ENCODE measurements around the gene PARVB.
A peak's percentile ranks its signal among the peaks of the same experiment; 100 is the strongest.
"Not testable (repeated sequence)": the region's sequence is repeated elsewhere in the genome, so short reads cannot be mapped to it uniquely, and the experiment has no call there.

PARVB gene

DNA sequence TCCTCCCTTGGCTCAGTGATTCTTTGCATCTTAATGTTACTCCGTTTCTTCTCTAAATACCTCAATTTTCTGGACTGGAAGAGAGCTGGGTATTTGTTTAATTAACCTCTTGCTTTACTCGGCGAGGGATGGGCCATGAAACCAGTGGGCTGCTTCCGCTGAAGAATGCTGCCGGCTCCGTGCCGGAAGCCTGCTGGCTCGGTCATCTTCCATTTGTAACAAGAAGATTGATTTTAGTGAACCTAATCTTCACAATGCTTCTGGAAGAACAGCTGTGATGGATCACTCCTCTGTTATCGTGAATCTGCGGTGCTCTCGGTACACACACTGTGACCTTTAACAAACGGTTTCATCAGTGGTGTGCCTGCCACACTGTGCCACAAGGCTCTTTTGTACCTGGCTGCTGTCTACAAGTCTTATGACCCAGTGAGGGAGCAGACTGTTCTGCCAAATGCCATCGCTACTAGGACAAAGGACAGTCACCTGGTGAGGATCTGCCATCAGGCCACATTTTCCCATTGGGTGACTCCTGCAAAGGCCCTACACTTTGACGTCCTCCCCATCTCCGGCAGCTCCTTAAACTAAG, 25.3 kb upstream of the PARVB start:
- no peak for DNase-seq

- DNase-seq: no peak
Measured at GRCh38 chr22:43999378-43999777, 24.7 kb upstream of the PARVB start.

- no peak for DNase-seq
Measured at GRCh38 chr22:44000123-44000522, 24.0 kb upstream of the PARVB start.

DNA sequence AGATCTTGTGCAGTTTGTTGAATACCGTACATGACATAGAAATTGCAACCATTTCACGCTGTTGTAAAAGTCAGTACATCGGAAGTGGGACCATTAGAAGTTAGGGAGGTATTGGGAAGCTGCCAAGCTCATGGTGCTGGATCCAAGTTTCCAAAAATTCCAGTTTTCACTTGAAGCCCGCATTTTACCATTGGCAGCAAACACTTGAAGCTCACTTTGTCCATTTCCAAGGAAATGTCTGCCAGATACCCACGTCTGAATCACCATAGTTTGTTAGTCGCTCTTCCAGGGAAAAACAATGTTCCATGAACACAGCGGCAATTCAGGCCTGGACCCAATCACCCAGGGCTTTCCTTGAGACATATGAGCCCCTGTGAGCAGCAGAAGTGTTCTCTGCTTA, 22.6 kb upstream of the PARVB start:
- no peak for DNase-seq

DNA sequence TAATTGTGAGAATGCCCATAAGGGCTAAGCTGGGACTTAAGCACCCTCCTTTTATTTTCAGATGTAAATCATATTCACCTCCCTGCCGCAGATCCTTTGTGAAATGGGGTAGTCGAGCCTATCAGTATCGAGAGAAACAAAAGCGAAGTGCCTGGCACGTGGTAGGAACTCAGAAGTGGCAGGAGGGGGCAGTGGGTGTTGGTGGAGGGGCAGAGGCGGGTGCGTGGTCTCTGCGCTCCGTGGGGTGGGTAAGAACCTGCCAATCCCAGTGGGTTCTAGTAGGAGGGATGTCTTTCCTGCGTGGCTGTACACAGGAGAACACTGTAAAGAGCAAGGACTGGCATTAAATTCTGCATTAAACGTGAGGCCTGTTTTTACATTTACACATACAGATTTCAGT, 21.8 kb upstream of the PARVB start:
- DNase-seq: no peak

- DNase-seq: no peak
Measured at GRCh38 chr22:44002997-44003396, 21.1 kb upstream of the PARVB start.

DNA sequence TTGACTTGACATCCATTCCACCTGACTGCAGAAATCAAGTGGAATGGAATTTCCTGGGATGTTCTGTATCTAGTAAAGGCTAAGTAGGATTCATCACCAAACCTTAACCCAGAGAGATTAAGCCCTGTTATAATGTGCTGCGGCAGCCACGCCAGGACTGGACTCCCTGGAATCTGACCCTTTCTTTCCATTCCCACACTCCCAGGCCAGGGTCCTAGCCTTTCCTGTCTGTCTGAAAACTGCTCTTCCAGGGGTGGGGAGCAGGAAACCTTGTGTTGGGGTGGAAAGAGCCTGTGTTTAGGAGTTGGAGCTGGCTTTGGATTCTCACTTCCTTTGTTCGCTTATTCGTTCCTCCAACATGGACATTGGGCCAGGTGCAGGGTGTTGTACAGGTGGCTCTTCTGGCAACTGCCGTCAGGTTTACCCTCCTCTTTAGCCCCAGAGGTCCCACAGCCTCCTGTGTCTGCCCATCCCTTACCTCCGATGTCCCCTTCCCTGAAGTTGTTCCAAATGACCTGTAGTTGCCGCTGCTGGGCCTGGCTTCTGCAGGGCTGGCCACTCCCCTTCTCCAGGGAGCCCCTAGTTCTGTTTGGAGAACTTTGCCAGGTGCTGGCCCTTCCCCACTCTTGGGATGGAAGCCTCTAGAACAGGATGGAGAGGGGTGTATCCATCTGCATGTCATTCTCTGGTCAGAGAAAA, 20.5 kb upstream of the PARVB start:
- no peak for DNase-seq

DNA sequence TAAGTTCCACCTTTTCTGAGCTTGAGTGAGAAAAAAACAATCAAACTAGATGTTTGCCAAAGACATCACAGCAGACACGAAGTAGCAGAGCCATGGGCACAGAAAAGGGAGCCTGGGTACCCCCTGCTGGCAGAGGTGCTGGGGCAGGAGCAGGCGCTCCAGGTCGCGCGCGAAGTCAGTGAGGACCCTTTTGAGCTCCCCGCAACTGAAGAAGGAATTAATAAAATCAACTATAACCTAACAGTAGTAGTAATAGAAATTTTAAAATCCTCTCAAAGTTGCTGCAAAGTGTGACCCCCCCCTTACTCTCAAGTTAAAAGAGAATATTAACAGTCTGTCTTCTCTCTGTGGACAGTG, 20.0 kb upstream of the PARVB start:
- no peak for DNase-seq

GRCh38 chr22:44005524-44005923, 18.6 kb upstream of the PARVB start:
- no peak for DNase-seq

GRCh38 chr22:44012162-44012561, 11.9 kb upstream of the PARVB start:
- DNase-seq: no peak

DNA sequence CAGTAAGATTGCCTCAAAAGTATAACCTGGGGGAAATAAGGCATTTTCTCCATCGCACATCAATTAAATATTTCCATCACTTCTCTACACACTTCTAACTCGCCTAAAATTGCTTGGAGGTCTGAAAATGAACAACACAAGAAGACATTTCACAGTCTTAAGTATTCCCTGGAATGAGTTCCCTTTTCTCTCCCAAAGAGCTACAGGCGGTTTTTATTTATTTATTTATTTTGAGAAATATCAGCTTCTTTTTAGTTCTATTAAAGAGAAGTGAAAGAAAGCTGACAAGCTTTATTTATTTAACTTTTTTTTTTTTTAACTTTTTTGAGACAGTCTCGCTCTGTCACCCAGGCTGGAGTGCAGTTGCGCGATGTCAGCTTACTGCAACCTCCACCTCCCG, 11.5 kb upstream of the PARVB start:
- no peak for DNase-seq

GRCh38 chr22:44014241-44014640, 9.9 kb upstream of the PARVB start:
- DNase-seq: no peak

GRCh38 chr22:44016586-44016985, 7.5 kb upstream of the PARVB start:
- not testable (repeated sequence) for DNase-seq

DNA sequence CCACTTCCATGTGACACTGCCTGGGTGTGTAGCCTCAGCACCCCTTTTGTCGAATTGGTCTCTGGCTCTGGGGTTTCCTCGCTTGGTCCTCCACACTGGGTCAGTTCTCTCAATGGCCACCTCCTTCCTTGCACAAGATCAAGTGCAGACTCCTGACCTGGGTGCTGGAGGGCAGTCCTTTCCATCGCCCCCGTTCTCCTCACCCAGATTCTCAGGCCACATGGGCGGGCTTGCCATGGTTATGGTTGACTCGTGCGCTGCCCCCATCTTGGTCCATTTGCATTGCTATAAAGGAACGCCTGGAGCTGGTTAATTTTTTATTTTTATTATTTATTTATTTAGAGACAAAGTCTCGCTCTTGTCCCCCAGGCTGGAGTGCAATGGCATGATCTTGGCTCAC, 5.5 kb upstream of the PARVB start:
- DNase-seq: no peak

DNA sequence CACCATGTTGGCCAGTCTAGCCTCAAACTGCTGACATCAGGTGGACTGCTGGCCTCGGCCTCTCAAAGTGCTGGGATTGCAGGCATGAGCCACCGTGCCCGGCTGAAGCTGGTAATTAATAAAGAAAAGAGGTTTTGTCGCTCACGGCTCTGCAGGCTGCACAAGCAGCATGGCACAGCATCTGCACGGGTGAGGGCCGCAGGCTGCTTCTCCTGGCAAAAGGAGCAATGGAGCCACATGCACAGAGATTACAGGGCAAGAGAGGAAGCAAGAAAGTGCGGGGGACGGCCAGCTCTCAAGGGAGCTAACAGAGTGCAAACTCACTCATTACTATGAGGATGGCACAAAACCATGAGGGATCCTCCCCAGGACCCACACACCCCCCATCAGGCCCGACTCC, 4.7 kb upstream of the PARVB start:
- DNase-seq: no peak

GRCh38 chr22:44019846-44020245, 4.3 kb upstream of the PARVB start:
- DNase-seq: no peak

DNA sequence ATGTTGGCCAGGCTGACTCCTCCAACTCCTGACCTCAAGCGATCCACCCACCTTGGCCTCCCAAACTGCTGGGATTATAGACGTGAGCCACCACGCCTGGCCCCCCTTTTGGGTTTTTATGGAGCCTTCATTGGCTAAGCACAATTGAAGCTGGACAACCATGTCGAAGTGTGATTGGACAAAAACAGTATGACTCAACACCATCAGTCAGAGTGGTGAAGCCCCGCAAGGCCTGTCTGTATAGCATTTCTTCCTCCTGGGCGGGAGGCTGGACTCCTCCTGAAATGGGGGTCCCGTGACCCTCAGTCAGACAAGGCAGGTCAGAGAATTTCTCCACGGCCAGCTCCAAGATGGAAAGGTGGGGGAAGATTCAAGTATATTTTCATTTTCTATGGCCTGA, 3.1 kb upstream of the PARVB start:
- no peak for DNase-seq

DNA sequence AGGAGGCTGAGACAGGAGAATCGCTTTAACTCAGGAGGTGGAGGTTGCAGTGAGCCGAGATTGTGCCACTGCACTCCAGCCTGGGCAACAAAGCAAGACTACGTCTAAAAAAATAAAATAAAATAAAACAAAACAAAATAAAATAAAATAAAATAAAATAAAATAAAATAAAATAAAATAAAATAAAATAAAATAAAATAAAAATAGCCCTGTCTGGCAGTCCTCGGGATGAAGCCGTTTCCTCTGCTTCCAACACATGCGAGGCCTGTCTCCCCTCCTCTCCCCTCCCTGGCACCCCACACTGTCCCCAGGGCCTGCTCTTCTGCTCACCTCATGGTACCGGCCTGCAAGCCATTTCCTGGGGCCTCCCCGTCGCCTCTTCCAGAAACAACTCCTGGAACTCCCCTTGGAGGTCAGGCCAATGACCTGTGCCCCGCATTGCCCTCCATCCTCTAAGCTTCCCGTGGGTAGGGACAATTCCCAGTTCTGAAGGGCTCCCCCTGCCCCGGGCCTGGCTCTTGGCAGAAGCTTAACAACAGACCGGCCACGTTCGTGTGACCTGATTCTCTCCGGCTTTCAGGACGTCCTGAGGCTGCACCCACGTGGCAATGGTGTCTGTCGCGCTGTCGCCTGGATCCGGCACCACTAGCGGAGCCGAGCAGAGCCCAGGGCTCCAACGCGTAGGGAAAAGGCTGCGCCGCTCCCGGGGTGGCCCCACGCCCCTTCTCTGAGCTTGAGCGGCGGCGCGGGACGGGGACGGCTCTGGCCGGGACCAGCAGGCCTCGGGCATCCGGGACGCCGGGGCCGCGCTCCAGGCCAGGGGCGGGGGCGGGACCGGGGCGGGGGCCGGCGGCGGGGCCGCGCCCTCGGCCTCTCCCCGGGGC, 456 bp upstream of the PARVB start:
- DNase-seq: peak; percentile 51

GRCh38 chr22:44025171-44026065, 1.3 kb downstream of the PARVB start:
- no peak for DNase-seq

GRCh38 chr22:44026066-44026629, 2.0 kb downstream of the PARVB start:
- no peak for DNase-seq

DNA sequence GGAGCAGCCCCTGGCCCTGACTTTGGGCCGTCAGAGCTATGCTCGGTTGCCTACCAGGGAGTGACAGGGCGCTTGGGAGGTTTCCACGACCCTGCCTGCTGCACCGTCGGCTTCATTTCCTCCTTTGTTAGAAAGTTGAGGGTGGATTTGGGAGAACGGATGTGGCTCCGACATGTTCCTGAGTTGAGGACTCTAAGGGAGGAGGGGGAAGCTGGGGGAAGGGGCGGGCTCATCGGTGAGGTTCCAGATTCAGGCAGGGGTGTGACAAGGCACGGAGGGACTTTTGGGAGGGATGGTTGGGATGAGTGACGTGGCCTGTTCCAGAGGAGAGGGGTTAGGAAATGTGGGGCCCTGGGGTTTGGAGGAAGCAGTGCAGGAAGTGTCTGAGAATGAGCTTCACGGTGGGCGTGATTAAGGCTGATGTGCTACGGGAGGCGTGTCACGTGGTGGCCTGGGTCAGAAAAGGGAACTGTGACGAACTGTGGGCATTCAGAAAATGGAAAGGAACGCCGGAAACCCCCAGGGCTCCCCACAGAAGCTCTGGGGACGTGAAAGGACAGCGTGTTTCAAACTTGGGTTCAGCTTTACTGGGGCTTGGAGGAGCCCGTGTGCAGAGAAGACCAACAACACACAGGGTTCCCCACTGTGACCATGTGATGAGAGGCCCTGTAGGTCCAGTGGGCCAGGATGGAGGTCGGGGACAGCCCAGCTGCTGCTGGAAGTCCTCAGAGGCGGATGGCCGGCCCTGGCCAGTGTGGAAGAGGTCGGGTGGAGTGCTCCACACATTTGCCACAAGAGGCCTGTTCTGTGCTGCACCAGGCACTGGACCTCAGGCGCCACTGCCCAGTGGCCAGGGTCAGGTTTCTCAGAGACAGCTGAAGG, 2.8 kb downstream of the PARVB start:
- DNase-seq: peak; percentile 52

All from fibroblast of skin of scalp (primary cell).